Measurements from ENCODE around the gene LRMDA.

DNA sequence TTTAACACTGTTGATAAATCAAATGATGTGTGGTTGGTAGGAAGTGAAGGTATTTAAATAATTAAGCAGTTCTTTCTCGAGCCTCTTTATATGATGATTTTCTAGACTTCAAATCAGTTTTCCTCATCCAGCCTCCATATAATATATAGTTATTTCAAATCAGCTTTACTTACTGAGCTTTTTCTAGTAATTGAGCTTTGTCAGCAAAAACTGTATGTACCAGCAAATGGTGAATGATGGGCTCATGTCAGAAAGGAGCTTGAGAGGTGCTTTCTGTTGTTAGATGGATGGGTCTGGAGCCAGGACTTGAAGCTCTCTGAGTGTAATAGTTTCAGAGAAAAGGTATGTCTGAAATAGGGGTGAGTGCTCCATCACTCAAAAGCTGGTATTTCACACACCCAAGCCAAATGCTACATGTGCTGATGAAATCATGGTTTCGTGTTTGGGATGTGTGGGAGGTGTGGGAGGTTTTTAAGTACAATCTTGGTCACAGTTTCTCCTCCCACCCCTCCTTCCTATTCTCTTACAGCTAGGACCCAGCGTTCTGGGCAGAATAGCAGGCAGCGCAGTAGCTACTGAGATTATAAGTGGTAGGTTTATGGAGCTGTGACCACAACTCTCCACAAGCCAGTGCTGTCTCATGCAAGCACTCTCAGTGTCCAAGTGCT lies 55.8 kb downstream of the LRMDA start:
- no peak for TF ChIP-seq CTCF (IDR thresholded peaks at IDR 0.05)
- no peak for TF ChIP-seq POLR2AphosphoS5 (IDR thresholded peaks at IDR 0.05)
- no peak for TF ChIP-seq POLR2A (IDR thresholded peaks at IDR 0.05)

All from transverse colon (tissue), 4 donors.